D341Med (cell line): ENCODE results near the gene GOLGA6L10.
"Not testable (repeated sequence)": the region's sequence is repeated elsewhere in the genome, so short reads cannot be mapped to it uniquely, and the experiment has no call there.

Source experiments
- DNase-seq: peaks from one replicate; pipeline ENCODE4 v3.0.0; 2012; ENCODE audit warnings: low spot score

Gene GOLGA6L10

GRCh38 chr15:82317516-82317915 lies 31.8 kb downstream of the GOLGA6L10 start:
- not testable (repeated sequence) for DNase-seq

- DNase-seq = no peak
These were observed 32.2 kb downstream of the GOLGA6L10 start for GRCh38 chr15:82317091-82317489.

GRCh38 chr15:82316247-82317090 lies 32.8 kb downstream of the GOLGA6L10 start:
- DNase-seq = not testable (repeated sequence)

GRCh38 chr15:82315519-82316246 lies 33.6 kb downstream of the GOLGA6L10 start:
- no peak for DNase-seq

- no peak for DNase-seq
These were observed 34.3 kb downstream of the GOLGA6L10 start for GRCh38 chr15:82314769-82315518.

GRCh38 chr15:82313951-82314768 lies 35.1 kb downstream of the GOLGA6L10 start:
- DNase-seq = not testable (repeated sequence)

- no peak for DNase-seq
These were observed 35.8 kb downstream of the GOLGA6L10 start for GRCh38 chr15:82313446-82313845.

GRCh38 chr15:82312586-82313349 lies 36.5 kb downstream of the GOLGA6L10 start:
- DNase-seq = no peak

- not testable (repeated sequence) for DNase-seq
These were observed 38.0 kb downstream of the GOLGA6L10 start for GRCh38 chr15:82311321-82311720.

- DNase-seq = no peak
These were observed 39.5 kb downstream of the GOLGA6L10 start for GRCh38 chr15:82309802-82310201.

- no peak for DNase-seq
These were observed 41.6 kb downstream of the GOLGA6L10 start for GRCh38 chr15:82307714-82308081.

- no peak for DNase-seq
These were observed 42.2 kb downstream of the GOLGA6L10 start for GRCh38 chr15:82306791-82307713.

GRCh38 chr15:82305621-82306048 lies 43.6 kb downstream of the GOLGA6L10 start:
- no peak for DNase-seq

- DNase-seq = no peak
These were observed 44.5 kb downstream of the GOLGA6L10 start for GRCh38 chr15:82304778-82305090.

GRCh38 chr15:82303956-82304777 lies 45.1 kb downstream of the GOLGA6L10 start:
- DNase-seq = no peak

GRCh38 chr15:82301296-82302016 lies 47.8 kb downstream of the GOLGA6L10 start:
- no peak for DNase-seq

- DNase-seq = no peak
These were observed 48.4 kb downstream of the GOLGA6L10 start for GRCh38 chr15:82300883-82301282.

GRCh38 chr15:82300326-82300725 lies 48.9 kb downstream of the GOLGA6L10 start:
- DNase-seq = not testable (repeated sequence)
